Activated CD8-positive, alpha-beta memory T cell treated with anti-CD3 and anti-CD28 coated beads for 36 hours (primary cell): ENCODE results near the gene SPECC1L. TPM values are rescaled to one million over a fixed set of nuclear protein-coding genes. Genes with fewer than 3 reads are reported as not detected.

Source experiments
- CTCF ChIA-PET: fragments of 350-600 bp; sonication (Branson Sonifier 250); formaldehyde crosslinking; loops from one replicate; lab custom pipeline; 2021; ENCODE audit warnings: antibody characterized with exemption; lab: Charles Lee
- POLR2A ChIA-PET: fragments of 350-600 bp; sonication (Branson Sonifier 250); formaldehyde crosslinking; loops from one replicate; lab custom pipeline; 2021; ENCODE audit warnings: antibody characterized with exemption; lab: Charles Lee
- total RNA-seq, 2 experiments: library from RNA; stranded (reverse); gene quantifications; one replicate each; pipeline ENCODE4 v1.2.3, GENCODE V29; 2021

Gene SPECC1L
- total RNA-seq, 2 experiments from 2014 or later = 53.8 to 55.5 TPM

- POLR2A ChIA-PET = no interaction called here
These were observed 109.7 kb downstream of the SPECC1L start for GRCh38 chr22:24380220-24380904.

GRCh38 chr22:24380905-24381230, 110.2 kb downstream of the SPECC1L start:
- CTCF ChIA-PET = no interaction called here
- POLR2A ChIA-PET = no interaction called here

More at GRCh38 chr22:24380220-24380904, 109.7 kb downstream of the SPECC1L start:
- CTCF ChIA-PET = no interaction called here

GRCh38 chr22:24383061-24383460, 112.4 kb downstream of the SPECC1L start:
- ChIA-PET POLR2A (no interaction called here), CTCF (no interaction called here)

- ChIA-PET CTCF (interaction anchor here (0.7 kb wide), 1 partner anchor 142 kb away, joined by 3 read pairs; no protein-coding TSS in a partner anchor), POLR2A (no interaction called here)
These were observed 113.5 kb downstream of the SPECC1L start for GRCh38 chr22:24384131-24384530.

- POLR2A ChIA-PET = no interaction called here
- CTCF ChIA-PET = interaction anchor here (1.3 kb wide), 1 partner anchor 12 kb away, joined by 3 read pairs; no protein-coding TSS in a partner anchor
These were observed 116.4 kb downstream of the SPECC1L start for GRCh38 chr22:24386937-24387471.

GRCh38 chr22:24389680-24390079, 119.0 kb downstream of the SPECC1L start:
- CTCF ChIA-PET = no interaction called here
- POLR2A ChIA-PET = no interaction called here

GRCh38 chr22:24390156-24390555, 119.5 kb downstream of the SPECC1L start:
- ChIA-PET CTCF (no interaction called here), POLR2A (interaction anchor here (0.6 to 0.7 kb wide), 2 partner anchors 166 to 465 kb away, joined by 3 to 9 read pairs; no protein-coding TSS in a partner anchor)

- ChIA-PET CTCF (interaction anchor here (0.7 kb wide), 1 partner anchor 113 kb away, joined by 3 read pairs; no protein-coding TSS in a partner anchor), POLR2A (interaction anchor here (0.6 to 0.7 kb wide), 2 partner anchors 166 to 466 kb away, joined by 3 to 9 read pairs; no protein-coding TSS in a partner anchor)
These were observed 119.9 kb downstream of the SPECC1L start for GRCh38 chr22:24390576-24390975.

GRCh38 chr22:24391836-24392217, 121.2 kb downstream of the SPECC1L start:
- ChIA-PET CTCF (no interaction called here), POLR2A (no interaction called here)

GRCh38 chr22:24392218-24392931, 121.7 kb downstream of the SPECC1L start:
- ChIA-PET POLR2A (no interaction called here), CTCF (interaction anchor here (1.0 kb wide), 1 partner anchor 77 kb away, joined by 3 read pairs; no protein-coding TSS in a partner anchor)

GRCh38 chr22:24393012-24393559, 122.5 kb downstream of the SPECC1L start:
- ChIA-PET POLR2A (no interaction called here), CTCF (interaction anchor here (1.0 kb wide), 1 partner anchor 78 kb away, joined by 3 read pairs; no protein-coding TSS in a partner anchor)

- ChIA-PET POLR2A (no interaction called here), CTCF (no interaction called here)
These were observed 123.2 kb downstream of the SPECC1L start for GRCh38 chr22:24393848-24394247.

GRCh38 chr22:24394254-24394653, 123.6 kb downstream of the SPECC1L start:
- POLR2A ChIA-PET = no interaction called here
- CTCF ChIA-PET = no interaction called here

GRCh38 chr22:24398409-24398808, 127.8 kb downstream of the SPECC1L start:
- POLR2A ChIA-PET = no interaction called here
- CTCF ChIA-PET = no interaction called here

GRCh38 chr22:24400034-24400725, 129.5 kb downstream of the SPECC1L start:
- CTCF ChIA-PET = interaction anchor here (0.6 kb wide), 1 partner anchor 109 kb away, joined by 3 read pairs; no protein-coding TSS in a partner anchor
- POLR2A ChIA-PET = no interaction called here

GRCh38 chr22:24400726-24401596, 130.3 kb downstream of the SPECC1L start:
- ChIA-PET POLR2A (no interaction called here), CTCF (no interaction called here)

- ChIA-PET CTCF (interaction anchor here (1.4 kb wide), 1 partner anchor 22 kb away, joined by 4 read pairs; no protein-coding TSS in a partner anchor), POLR2A (no interaction called here)
These were observed 131.3 kb downstream of the SPECC1L start for GRCh38 chr22:24401931-24402367.
